Fibroblast of the aortic adventitia (primary cell): Measurements from ENCODE around the gene ITGA2. TPM values are rescaled to one million over a fixed set of nuclear protein-coding genes. Genes with fewer than 3 reads are reported as not detected.
A peak's percentile ranks its signal among the peaks of the same experiment; 100 is the strongest.

Source experiments
- DNase-seq: peaks from one replicate; pipeline ENCODE4 v3.0.0-alpha.2; 2010; ENCODE audit warnings: low read depth
- H3K4me3 ChIP-seq: 2 replicates; pipeline ENCODE4 v1.5.1; 2011; ENCODE audit warnings: low read depth, mild to moderate bottlenecking, control low read depth, low read length, moderate library complexity
- total RNA-seq: library from RNA; depleted of rRNA; stranded (reverse); fragments of >200 nt; gene quantifications from 2 replicates; pipeline ENCODE4 v1.2.3, GENCODE V29; 2012; ENCODE audit warnings: low replicate concordance
- TF ChIP-seq, protein P1 (sequence below): IDR thresholded peaks from 2 replicates; pipeline ENCODE4 v1.5.1; 2011; ENCODE audit warnings: mild to moderate bottlenecking, low read length, control low read depth, inconsistent platforms; ENCODE audit not compliant: insufficient read depth

The ITGA2 gene
- total RNA-seq, 1 donor = 171 TPM

DNA sequence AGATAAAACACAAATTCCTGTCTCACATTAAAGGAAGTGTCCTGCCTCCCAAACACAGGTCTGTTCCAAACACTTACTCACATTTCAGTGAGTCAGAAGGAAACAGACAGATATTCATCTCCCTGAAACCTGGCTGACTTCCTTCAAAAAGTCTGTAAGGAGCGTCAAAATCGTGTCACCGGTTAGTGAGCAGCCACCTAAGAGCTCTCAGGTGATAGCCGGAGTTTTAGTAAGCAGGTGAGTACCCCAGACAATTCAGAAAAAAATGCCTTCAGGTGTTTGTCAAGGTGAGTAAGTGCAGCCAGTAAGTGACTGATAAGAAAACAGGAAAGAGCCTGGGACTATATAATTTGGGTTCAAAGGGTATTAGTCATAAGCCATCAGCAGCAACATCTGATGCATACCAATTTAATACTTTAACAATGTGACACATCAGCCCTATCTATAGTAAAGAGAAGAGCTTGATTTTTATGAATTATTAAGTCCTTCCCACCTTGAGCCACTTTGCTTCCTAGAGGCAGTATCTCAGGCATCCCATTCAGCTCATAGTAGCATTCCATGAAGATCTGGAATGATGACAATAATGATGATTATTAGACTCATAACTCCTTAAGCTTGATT lies 1.3 kb upstream of the ITGA2 start:
- H3K4me3 ChIP-seq = peak overlapping the region; percentile 3
- peak; percentile 58 for DNase-seq
- TF ChIP-seq, protein P1, sequence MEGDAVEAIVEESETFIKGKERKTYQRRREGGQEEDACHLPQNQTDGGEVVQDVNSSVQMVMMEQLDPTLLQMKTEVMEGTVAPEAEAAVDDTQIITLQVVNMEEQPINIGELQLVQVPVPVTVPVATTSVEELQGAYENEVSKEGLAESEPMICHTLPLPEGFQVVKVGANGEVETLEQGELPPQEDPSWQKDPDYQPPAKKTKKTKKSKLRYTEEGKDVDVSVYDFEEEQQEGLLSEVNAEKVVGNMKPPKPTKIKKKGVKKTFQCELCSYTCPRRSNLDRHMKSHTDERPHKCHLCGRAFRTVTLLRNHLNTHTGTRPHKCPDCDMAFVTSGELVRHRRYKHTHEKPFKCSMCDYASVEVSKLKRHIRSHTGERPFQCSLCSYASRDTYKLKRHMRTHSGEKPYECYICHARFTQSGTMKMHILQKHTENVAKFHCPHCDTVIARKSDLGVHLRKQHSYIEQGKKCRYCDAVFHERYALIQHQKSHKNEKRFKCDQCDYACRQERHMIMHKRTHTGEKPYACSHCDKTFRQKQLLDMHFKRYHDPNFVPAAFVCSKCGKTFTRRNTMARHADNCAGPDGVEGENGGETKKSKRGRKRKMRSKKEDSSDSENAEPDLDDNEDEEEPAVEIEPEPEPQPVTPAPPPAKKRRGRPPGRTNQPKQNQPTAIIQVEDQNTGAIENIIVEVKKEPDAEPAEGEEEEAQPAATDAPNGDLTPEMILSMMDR = no peak

DNA sequence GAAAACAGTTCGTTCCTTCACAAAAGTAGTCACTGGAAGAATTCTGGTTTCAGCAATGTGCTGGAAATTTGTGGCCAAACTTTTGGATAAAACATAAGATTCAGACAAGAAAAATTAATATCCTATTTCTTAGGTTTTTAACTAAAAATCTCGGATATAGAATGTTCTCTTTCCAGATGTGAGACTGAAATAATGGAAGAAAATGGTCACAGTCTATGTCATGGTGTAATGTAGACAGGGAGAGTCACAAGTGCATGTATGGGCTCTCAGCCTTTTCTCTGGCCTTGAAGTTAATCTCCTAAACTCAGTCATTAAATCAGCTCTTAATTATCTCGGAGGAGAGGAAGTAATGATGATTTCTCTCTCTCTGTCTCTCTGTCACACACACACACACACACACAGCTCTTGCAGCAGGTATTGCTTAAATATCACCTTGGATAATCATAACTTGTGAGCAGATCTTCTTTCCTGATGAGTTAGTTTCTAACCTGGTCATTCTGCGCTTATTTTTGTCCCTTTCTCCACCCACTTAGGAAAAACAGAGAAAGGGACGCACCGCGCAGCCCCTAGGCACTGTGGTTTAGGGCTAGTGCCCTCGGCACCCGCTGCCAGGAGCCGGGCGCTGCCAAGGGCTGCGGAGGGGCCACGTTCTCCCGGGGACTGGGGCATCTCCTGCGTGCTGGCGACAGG lies 672 bp upstream of the ITGA2 start:
- TF ChIP-seq, protein P1 = no peak
- DNase-seq = no peak
- peak overlapping the region; percentile 78 for H3K4me3 ChIP-seq

DNA sequence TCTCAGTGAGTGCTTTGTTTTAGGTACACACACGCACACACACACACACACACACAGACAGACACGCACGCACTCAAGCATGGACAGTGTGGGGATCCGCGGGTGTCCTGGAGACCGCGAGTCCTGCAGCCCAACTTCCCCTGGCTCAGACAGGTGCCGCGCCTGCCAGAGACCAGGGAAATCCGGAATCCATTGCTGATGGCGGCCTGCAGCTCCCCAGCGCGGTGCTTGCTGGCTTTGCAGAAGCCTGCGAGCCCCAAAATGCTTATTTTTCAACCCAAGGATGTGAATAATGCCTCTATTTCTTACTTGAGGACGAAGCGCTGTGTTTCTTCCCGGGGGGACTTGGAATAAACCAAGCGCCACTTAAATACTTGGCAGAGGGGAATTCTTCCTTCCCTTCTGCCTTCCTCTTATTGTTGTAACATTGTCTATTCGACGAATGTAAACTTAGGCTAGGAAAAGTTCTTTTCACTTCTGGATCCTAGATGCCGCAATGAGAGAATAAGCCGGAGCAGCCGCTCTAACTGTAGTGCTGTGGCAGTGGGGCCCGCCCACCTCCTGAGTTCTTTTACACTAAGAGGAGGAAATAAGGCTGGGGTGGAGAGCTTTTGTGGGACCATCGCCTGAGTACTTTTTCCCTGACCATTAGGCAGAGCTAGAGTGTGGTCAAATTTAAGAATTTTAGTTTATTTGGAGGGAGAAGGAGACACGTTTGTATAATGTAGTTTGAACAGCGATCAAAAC lies 802 bp downstream of the ITGA2 start:
- DNase-seq = peak; percentile 69
- H3K4me3 ChIP-seq = peak overlapping the region; percentile 78
- TF ChIP-seq, protein P1 = peak; percentile 54

DNA sequence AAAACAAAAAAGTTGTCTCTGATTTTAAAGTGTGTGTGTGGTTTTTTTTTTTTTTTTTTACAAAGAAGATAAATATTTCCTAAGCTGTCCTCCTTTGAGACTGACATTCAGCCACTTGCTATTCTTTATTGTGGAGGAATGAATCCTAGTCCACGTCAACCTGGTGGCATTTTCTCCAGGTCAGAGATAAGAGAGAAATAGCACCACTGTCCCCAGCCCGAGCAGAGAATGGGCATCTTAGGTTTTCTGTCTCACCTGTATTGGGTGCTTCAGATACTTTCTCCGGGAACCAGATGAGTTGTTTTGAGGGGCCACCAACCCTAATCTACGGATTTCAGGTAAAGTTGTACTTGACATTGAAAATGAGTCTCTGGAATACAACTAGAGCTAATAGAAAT lies 1.4 kb downstream of the ITGA2 start:
- DNase-seq = no peak
- TF ChIP-seq, protein P1 = no peak
- peak overlapping the region; percentile 78 for H3K4me3 ChIP-seq

DNA sequence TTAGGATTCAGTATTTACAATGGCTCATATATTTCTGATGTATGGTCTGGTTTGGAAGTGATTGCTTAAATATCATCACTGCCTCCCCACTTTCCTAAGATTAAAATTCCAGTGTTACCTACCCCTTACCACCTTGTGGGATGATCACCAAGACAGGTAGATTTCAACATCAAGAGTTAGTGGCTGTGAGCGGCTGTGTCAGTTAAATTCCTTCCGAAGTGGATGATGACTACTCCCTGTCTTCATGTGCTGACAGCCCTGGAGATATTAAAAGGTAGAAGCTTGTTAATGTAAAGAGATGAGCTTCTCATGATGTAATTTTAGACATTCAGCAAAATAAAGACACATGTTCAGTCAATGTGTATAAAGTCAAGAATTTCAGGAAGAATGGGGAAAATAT lies 4.2 kb downstream of the ITGA2 start:
- H3K4me3 ChIP-seq = no peak overlapping the region
- TF ChIP-seq, protein P1 = no peak
- DNase-seq = no peak

DNA sequence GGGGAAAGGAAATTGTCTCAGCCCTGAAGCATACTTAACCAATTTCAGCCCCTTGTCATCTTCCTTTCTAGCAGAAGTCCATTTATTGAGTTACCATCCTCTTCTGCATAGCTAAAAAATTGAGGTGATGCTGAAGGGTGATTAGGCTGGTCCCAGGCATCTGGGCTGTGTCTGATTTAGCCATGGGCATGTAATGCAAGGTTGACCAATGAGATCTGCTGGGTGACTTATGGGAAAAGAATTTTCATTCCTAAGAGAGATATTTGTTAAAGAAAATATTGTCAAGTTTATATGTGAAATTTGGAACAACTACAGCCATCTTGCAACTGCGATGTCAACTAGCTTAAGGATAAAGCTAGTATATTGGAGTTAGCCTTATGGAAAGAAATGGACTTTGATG lies 5.1 kb downstream of the ITGA2 start:
- TF ChIP-seq, protein P1 = no peak
- DNase-seq = peak; percentile 59
- no peak overlapping the region for H3K4me3 ChIP-seq
